NCI-H2081 treated with DMSO at 0.1 percent for 48 hours (cell line): ENCODE results near the gene RHOT2.

Experiments used
- DNase-seq: peaks from one replicate; lab custom pipeline; 2025; lab: John Stamatoyannopoulos, UW

The RHOT2 gene

GRCh38 chr16:647173-647902 is 20.6 kb upstream of the RHOT2 start:
- DNase-seq, result no peak

GRCh38 chr16:648071-648780 is 19.7 kb upstream of the RHOT2 start:
- DNase-seq, result no peak

- DNase-seq, result peak; percentile 39
Measured at GRCh38 chr16:648781-649589, 18.9 kb upstream of the RHOT2 start, which contains the start of gene WDR90. Gene WDR90 (plus strand): TSS chr16:649365. CDS start chr16:649417, 52 bp downstream.

- DNase-seq, result no peak
Measured at GRCh38 chr16:649631-650030, 18.3 kb upstream of the RHOT2 start.

GRCh38 chr16:651844-652243 is 16.1 kb upstream of the RHOT2 start:
- no peak for DNase-seq

GRCh38 chr16:652454-653305 is 15.3 kb upstream of the RHOT2 start:
- DNase-seq, result no peak

DNA sequence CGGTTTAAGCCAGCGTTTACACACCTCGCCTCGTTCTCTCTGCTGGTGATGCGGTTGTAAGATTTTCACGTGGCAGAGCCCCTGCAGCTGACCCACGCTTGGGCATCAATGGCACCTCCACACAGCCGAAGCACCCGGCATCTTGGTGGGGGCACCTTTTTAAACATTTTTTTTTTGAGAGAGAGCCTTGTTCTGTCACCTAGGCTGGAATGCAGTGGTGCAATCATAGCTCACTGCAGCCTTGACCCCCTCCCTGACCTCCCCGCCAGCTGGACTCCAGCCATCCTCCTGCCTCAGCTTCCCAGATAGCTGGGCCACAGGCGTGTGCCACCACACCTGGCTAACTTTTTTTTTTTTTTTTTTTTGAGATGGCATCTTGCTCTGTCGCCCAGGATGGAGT is 13.9 kb upstream of the RHOT2 start:
- DNase-seq, result no peak

DNA sequence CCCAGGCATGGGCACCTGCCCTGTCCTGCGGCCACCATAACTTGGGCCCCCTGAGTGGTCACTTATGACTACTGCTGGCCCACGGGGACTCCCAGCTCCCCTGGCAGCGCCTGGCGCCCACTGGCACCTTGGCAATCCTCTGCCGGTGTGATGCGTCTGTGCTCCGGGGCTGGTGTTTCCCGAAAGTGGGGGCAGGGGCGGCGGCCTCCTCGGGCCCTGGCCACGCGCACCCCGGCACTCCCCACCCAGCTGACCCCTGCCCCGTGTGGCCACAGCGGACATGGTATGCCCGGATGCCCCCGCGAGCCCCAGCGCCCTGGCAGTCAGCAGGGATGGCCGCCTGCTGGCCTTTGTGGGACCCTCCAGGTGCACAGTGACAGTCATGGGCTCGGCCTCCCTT is 10.4 kb upstream of the RHOT2 start:
- DNase-seq, result no peak

- DNase-seq, result no peak
Measured at GRCh38 chr16:658679-659571, 9.0 kb upstream of the RHOT2 start.

GRCh38 chr16:659618-660017 is 8.3 kb upstream of the RHOT2 start:
- no peak for DNase-seq

DNA sequence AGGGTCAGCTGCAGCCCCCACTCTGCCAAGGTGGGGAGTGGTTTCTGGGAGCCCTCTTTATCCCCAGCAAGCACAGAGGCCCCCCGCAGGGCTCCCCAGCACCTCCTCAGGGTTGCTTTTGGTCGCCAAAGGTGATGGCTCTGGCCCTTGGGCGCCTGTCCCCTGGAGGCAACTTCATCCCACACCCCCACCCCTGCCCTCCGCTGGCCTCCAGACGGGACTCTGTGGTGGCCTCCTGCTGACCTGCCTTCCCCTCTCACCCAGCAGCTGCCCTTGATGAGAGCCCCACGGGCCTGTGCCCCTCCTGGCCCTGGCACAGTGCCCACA is 7.8 kb upstream of the RHOT2 start:
- DNase-seq, result no peak

GRCh38 chr16:660459-661183 is 7.3 kb upstream of the RHOT2 start:
- no peak for DNase-seq

DNA sequence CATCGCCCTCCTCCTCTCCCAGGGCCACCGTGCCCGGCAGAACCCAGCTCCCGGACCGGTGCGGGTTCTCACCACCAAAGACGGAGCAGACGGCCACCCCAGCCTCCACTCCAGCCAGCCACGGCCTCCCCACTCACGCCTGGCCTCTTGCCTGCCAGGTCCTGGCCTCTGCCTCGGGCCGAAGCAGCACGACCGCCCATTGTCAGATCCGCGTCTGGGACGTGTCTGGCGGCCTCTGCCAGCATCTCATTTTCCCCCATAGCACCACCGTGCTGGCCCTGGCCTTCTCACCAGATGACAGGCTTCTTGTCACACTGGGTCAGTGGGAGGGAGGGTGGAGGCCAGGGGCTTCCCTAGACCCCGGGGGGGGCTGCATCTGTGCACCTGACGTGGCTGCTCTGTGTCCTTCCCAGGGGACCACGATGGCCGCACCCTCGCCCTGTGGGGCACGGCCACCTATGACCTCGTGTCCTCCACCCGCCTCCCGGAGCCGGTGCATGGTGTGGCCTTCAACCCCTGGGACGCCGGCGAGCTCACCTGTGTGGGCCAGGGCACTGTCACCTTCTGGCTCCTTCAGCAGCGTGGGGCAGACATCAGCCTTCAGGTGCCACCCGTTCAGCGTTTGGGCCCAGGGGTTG is 6.6 kb upstream of the RHOT2 start:
- DNase-seq, result no peak

DNA sequence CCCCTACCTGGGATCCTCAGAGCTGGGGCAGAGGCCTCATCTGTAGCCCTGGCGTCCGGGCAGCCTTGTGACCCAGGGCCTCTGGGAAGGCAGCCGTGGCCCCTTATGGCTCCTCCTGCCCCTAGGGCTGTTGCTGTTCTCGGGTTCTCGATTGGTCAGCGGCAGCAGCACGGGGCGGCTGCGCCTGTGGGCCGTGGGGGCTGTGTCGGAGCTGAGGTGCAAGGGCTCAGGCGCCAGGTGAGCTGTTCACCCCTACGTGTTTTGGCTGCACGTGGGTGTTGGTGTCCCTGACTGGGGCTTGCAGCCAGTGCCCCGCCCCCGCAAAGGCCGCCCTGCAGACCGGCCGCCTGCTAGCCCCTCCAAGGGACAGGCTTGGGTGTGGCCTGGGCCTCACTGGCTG is 5.8 kb upstream of the RHOT2 start:
- DNase-seq, result no peak

DNA sequence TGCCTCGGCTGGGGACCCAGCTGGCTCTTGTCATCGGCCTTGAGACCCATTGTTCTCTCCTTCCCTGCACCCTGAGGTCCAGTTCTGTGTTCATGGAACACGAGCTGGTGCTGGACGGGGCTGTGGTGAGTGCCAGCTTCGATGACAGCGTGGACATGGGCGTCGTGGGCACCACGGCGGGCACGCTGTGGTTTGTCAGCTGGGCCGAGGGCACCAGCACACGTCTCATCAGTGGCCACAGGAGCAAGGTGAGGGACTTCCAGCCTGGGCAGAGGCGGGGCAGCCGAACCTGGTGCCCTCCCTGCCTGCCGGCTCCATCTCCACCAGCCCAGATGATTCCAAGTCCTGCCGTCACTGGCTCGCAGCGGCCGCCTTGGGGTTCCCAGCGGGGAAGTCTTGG is 5.3 kb upstream of the RHOT2 start:
- no peak for DNase-seq

- DNase-seq, result no peak
Measured at GRCh38 chr16:666572-666971, 1.4 kb upstream of the RHOT2 start.

DNA sequence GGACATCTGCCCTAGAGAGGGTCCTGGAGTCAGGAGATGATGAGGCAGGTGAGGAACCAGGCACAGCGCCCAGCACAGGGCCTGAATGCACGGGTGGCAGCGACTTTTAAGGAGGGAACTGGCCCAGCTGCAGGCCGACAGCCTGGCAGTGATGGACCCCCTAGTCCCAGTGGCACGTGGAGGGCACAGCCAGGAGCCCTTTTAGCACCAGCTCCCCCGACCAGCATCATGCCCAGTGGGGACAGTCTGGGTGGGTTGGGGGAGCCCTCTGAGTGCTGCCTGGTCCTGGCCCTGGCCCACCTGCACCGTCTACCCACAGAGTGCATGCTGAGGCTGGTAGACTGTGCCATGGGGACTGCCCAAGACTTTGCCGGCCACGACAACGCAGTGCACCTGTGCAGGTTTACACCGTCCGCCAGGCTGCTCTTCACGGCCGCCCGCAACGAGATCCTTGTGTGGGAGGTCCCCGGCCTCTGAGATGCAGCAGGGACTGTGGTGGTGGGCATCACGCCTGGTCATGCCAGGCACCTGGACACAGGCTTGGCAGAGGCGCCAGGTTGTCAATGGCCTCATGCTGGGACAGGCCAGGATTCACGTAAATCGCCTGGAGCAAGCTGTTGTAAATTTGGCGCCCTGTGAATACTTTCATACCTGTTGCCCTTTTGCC is 686 bp upstream of the RHOT2 start:
- no peak for DNase-seq

DNA sequence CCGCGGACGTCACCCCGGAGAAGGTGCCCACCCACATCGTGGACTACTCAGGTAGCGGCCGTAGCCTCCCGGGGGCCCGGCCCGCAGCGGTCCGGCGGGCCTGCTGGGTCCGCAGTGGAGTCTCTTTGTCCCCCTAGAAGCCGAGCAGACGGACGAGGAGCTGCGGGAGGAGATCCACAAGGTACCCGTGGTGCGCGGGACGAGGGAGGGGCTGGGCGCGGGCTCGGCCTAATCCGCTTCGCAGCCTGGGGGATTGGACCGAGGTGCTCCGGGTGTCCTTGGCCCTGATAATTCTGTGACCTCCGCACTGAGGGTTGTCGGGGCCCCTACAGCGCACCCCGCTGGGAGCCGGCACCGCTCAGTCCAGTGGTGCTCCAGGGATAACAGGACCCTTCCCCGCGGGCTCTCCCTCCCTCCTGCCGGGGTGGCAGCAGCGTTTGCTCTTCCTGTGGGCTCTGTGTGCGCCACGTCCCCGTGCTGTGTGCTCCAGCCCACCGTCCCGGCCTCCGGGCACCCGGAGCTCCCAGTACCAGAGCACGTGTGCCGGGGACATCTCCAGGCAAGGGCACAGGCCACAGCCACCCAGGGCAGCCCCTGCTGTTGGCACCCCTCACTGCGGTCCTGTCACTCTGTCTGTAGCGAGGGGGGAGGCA is 713 bp downstream of the RHOT2 start:
- no peak for DNase-seq

DNA sequence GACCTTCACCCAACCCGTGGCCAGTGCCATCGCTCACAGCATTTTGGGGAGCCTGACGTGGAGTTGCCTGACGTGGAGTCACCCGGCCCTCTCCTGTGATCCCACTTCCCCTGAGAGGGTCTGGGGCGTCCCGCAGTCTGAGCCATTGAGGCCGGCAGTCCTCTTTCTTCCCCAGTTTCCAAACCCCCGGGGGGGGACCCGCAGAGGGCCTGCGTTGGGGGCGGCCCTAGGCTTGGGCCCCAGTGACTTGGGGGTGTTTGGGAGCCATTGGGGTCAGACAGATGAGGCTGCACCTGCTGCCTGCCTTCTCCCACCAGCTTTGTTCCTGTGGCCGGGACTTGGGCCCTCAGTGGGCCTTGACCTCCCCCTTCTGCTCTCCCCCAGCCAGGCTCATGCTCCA is 1.7 kb downstream of the RHOT2 start:
- DNase-seq, result no peak
